Stimulated activated CD8-positive, alpha-beta memory T cell treated with anti-CD3 and anti-CD28 coated beads, Interleukin-15, amount 100 ng/mL, for 24 hours (primary cell): ENCODE results near the gene RIOX2.

Source experiments
- DNase-seq: peaks from one replicate; pipeline ENCODE4 v3.0.0-alpha.2; 2020; ENCODE audit warnings: low read depth

Gene RIOX2

DNA sequence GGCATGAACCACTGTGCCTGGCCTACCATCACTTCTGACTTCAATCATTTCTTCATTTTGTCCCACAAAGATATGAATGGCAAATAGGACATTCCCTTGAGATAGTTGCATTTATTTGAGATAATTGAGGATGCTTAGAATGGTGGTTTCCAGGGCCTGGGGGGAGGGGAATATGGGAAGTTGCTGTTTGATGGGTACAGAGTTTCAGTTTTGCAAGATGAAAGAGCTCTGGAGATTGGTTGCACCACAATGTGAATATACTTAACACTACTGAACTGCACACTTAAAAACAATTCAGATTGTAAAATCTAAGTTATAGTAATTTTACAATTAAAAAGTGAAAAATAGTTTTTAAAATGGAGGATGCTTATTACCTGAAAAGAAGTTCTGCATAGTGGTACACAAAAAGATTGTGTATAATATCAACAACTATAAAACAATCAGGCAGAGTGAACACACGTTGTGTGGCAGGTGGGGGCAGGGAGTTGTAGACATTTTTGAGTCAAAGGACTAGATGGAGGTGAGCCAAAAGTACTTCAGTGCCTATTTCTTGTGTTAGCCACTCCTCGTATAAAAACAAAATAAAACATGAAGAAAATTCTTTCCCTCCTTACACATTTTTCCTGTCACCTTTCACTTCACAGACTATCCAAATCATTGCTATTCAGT, 18.5 kb upstream of the RIOX2 start:
- no peak for DNase-seq

DNA sequence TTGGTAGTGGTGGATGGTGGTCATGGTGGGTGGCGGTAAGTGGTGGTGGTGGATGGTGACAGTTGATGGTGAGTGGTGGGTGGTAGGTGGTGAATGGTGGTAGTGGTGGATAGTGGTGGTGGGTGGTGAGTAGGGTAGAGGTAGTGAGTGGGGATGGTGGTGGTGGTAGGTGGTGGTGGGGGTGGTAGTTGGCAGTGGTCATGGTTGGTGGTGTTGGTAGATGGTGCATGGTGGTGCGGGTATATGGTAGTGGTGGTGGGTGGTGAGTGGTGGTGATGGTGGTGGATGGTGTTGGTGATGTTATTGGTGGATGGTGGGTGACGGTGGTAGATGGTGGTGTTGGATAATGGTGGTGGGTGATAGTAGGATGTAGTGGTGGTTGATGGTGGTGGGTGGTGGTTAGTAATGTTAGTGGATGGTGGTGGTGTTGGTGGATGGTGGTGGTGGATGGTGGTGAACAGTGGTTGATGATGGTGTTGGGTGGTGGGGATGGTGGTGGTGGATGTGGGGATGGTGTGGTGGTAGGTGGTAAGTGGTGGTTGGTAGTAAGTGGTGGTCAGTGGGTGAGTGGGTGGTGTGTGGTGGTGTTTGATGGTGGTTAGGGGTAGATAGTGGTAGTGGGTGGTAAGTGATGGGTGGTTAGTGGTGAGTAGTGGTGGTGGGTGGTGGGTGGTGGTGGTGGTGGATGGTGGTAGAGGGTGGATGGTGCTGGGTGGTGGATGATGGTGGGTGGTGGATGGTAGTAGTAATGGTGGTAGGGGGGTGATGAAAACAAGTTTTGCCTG, 16.7 kb upstream of the RIOX2 start:
- no peak for DNase-seq

DNA sequence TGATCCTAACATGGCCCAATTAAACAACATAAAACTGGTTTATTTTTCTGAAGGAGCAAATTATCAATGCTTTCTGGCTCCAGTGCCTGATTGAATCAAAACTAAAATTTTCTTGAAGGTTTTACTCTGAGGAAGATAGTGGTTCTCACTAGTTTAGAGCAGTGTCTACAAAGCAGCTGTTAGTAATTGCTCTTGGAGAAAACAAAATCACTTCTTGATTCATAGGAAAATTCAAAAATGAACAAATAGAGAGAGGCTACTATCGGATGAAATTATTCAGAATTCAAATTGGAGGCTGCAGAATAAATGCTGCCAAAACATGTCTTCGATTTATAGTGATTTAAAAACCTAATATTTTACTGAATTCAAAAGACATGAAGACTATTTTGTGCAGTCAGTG, 15.1 kb upstream of the RIOX2 start:
- DNase-seq = no peak

DNA sequence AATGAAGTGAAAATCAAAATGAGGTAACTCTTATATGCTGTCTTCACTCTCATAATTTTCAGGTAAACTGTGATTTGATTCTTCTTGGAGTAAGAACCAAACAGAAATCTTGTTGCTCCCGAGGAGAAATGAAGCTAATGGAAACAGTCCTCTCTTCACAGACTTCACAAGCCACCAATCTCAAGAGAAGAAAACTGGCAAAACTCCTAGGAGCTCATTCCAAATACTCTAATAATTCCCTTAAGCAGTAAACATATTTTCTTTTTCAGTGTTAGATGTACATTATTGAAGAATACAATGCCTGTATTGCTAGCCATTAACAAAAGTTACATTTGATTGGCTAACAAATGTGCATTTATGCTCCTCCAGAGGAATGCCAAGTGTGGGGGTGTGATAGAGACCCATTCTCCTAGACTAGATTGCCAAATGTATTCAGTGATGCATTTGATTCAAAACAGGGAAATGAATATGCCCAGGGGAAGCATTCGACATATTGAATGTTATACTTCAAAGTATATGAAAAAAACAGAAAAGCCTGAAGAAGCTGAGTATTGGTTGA, 11.8 kb upstream of the RIOX2 start:
- no peak for DNase-seq

DNA sequence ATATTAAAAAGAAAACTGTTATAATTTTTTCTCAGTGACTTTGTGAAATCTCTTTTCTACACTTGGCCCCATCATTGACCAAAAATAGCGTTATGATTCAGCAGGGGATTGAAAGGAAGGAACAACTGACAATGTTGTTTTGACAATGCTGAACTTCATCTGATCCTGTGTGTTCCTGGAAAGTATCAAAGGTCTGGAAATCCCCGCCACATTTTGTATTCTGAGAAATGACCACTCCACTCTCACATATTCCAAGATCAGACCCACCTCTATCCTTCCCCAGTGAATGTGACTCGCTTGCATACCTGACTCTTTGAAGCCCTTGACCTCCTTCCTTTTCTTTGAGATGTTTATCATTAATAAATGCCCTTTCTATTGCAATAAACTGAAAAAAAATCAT, 9.7 kb upstream of the RIOX2 start:
- DNase-seq = no peak

DNA sequence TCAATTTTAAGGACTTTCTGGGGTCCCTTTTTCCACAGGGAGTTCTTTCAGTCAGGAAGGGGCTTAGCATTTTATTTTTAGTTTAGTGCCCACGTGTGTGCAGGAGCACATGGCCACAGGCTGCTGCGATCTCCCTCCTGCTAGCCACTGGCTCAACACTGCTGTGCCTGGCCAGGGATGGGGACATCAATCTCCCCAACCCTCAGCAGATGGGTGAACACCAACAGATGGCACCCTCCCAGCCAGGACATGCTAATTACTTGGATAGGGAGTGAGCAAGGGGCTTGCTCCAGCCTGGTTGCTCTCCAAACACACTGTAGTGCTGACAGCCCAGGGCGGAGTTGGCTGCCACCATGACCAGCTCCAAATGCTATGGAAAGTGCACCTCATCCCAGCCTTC, 7.4 kb upstream of the RIOX2 start:
- no peak for DNase-seq

DNA sequence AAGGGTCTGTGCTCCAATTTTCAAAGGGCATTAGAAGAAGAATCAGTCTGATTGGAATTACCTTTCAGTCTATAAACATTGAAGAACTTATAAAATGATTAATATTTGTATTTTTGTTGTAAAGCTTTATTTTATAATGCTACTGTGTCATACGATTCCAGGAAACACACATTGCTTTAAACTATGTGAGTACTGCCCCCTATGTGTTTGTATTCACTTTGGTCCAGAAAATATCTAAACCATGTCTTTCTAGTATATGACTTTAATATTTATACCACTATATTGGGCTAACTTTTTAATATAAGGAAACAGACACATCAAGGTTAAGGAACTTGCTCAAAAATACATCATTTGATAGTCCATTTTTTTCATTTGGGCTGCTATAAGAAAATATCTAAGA, 3.2 kb upstream of the RIOX2 start:
- no peak for DNase-seq

DNA sequence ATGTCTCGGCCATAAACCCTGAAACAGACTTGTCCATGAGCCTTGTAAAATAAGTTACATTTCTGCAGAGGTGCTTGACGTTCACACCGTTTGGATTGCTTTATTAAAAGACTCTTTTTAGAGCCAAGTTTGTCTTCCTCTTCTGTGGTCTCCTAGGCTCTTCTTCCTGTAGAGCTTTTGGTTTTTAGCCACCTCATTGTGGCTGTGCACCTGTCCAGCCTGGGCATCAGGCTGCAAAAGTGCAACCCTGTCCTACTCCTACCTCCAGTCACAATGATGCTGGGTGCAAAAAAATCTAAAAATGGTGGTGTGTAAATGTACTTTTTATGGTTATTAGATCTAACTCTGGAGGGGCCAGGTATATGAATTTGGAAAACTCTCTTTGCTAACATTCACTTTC, 2.8 kb upstream of the RIOX2 start:
- no peak for DNase-seq

DNA sequence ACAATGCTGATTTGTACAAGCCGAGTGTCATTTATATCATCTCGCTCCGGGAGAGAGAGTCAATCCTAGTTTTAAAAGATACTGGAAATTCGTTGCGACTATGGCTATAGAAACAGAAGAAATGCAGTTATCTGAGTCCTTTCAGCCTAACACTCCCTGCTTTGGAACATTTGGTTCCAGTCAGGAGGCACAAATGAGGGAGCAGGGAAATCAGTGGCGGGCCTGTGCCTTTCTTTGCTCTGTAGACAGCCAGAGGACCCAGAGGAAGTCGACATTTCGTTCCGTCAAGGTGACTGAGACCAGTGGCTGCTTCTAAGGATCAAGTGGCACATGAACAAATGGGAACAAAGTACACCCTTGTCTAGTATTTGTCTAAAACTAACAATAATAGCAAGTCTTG, 745 bp upstream of the RIOX2 start:
- DNase-seq = no peak

DNA sequence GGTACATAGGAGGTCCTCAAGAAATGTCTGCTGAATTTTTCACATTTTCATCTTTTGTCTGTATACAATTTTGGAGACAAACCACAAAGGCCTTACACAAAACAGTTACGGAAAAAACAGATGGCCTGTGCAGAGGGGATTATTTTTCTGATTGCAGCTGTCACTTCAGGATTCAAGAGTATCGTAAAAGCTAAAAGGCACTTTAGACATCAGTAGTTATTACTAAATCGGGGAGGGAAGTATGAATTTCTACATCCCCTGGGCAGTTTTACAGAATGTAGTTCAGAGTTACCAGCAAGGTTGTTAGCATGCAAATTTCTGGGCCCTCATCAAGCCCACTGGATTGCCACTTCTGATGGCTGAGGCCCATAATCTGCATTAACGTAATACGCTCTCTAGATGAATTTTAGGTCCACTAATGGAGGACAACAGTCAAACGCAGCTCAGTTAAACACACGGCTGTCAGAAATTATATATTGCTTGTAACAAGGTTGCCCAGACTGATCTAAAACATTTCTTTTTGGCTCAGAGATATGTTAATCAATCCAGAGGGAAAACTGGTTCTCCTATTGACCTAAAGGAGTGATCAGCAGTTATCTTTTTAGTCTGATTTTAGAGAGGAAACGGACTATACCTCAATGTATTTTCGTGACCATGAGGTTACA, 1.1 kb downstream of the RIOX2 start:
- no peak for DNase-seq

DNA sequence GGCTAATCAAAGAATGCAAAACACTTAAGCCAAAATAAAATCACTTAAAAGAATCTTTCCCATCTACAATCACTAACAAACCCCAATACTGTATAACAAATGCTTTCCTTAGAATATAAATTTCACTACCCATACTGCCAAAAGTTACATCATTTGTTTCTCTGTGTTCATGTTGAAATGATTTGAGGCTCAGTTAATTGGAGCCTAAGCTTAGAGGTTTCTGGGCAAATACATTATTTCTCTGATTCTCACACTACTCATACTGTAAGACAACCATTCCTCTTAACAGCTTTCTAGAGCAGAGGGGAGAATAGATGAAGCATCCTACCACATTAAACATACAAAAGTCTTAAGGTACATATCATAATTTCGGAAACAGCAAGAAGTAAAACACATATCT, 2.1 kb downstream of the RIOX2 start:
- no peak for DNase-seq

DNA sequence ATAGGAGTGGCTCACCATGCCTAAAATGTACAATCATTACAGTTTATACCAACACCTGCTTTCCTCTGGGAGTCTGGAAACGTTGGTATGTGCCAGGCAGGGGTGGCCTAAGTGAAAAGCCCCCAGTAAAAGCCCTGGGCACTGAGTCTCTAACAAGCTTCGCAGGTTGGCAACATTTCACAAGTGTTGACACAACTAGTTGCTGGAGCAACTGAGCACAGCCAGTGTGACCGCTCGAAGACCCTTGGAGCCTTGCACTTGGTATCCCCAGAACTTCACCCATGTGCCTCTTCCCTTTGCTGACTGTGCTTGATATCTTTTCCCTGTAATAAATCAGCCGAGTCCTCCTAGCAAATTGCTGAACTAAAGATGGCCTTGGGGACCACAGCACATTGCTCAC, 2.7 kb downstream of the RIOX2 start:
- DNase-seq = no peak

DNA sequence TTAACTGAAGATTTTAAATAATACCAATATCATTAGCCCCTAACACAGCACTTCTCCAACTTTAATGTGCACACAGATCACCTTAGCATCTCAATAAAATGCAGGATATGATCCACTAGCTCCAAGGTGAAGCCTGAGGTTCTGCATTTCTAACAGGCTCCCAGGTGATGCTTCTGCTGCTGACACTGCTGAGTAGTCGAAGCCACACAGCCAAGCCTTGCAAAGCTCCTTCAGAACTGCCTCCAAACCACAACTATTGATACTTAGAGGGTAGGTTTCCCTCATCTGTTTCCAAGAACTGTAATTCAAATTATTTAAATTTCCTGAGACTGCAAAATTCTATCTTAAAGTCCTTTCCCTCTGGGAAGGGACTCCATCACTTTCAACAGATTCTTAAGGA, 3.9 kb downstream of the RIOX2 start:
- DNase-seq = no peak

DNA sequence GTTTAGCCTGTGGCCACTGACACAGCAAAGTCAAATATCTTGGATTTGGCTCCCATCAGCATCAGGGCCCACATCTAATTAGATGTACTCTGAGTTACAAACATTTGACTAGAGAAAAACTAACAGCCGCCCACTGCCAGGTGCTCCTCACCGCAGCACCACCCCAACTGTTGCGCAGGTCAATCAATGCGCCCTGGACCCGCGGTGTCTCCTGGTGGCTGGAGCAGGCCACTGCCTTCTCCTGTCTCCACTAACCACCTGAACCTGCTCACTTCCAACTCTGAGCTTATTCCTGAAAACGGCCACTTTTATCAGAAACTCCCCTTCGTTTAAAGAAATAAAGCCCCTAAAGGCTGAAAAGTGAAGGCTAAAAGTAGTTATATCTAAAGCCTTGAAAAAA, 4.3 kb downstream of the RIOX2 start:
- DNase-seq = no peak

DNA sequence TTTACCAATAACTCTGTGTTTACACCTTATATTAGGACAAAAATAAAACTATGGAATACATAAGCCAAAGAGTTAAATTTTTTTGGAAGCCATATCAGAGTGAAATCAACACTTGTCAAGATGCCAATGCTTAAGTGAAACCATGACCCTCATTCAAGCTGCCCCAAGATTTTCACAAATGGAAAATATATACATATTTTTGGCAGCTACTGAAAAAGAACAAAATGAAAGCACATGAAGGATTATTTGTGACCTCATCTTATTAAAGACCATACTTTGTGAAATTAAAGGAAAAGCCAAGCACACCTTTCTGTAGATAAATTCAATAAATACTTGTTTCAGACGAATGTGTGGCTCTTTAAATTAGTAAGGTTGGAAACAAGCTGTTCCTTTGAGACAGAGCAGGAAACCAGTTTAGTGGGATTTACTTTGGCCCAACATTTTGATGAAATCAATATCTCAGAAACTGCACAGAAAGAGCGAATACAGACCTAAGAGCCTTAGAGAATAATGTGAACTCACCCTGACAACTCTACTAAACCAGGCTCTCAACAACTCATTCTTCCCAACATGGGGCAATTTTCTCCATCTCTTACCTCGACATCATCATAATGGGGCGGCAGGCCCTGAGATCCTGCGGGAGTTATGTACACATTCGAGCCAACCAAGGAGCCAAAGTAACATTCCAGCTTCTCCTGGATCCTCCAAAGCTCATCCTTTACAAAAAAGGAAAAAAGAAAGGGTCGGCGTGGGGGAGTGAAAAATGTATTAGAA, 11.1 kb downstream of the RIOX2 start:
- no peak for DNase-seq

DNA sequence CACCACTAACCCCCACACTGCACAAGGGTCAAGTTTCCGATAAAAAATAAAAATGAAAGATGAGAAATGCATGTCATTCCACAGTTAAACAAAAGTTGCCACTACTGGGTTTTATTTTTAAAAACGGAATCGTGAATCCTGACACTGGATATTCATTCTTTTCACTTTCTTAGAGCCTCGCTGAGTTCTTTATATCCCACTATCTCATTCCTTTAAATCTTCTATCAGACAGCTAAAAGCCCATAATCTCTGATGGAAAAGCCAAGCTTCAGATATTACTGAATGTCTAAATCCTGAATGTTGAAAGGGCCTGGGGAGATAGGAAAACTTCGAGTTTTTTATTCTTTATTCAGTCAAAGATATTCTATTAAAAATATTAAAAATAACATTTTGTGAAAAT, 11.7 kb downstream of the RIOX2 start:
- no peak for DNase-seq

DNA sequence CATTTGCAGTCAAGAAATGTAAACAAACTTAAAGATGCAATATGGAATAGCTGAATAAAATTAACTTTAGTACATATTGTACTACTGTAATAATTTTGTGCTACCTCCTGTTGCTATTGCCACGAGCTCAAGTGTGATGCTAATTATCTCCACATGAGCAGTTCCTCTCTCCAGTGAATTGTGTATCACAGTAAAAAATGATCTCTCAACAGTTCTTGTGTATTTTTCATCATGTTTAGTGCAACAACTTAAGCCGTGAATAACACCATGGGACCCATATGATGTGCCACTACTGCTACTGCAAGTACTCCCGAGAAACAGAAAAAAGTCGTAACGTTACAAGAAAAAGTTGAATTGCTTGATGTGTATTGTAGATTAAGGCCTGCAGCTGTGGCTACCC, 12.4 kb downstream of the RIOX2 start:
- no peak for DNase-seq

DNA sequence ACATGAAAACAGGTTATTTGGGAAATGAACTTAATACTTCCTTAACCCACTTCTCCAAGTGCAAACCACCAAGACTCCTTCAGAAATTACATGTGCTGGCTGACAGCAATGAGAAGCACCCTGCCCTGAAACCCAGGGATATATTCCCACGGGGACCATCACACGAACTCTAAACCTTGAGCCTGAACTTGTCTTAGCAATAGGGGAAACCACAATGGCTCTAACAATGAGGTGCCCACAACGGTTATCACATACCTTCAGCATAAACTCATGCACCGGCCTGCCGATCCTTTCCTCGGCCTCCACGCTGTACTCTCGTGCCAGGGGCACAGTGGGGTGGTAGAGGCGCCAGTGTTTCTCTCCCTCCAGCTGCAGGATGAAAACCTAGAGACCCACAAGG, 13.4 kb downstream of the RIOX2 start:
- DNase-seq = no peak

DNA sequence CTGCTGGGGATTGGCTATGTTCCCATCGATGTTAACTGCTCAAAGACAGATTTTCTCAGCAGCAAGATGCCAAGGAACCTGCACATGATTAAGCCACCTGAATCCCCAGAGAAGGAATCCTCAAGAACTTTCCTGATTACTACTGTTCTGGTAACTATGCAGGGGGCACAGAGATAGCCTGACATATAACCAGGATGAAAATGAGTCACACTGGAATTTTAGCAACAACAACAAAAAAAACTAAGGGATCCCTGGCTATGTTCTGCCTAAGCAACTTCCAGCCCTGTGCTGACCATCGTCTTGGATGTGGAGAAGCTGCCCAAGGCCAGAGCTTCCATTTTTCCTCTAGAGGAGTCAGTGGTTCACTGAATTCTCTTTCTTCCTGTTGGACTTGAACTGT, 13.8 kb downstream of the RIOX2 start:
- no peak for DNase-seq

DNA sequence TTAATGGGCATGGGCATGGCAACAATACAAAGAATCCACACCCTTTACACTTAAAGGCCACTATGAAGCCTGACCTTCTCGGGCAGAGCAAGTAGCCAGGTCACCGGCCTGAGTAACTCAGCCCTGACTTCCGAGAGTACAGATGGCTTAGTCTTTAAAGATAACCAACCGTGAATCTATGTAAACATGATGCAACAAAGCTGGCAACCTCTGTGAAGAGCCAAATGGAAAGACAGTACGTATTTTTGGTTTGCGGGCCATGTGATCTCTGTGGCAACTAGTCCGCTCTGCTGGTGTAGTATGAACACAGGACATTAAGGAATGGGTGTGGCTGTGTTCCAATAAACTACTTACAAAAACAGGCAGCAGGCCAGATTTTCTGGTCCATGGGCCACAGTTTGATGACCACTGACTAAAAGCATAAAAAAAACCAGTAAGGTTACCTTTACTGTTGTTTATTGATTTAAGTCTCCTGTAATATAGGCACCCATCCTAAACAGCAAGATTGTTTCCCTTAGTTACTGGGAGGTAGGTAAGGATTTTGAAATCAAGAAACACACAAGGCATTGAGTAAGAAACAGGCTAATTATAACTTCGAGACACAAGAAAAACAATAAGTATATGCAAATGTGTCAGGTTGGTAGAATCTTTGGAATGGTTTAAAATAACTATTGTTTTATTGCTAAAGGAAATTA, 14.5 kb downstream of the RIOX2 start:
- DNase-seq = no peak

DNA sequence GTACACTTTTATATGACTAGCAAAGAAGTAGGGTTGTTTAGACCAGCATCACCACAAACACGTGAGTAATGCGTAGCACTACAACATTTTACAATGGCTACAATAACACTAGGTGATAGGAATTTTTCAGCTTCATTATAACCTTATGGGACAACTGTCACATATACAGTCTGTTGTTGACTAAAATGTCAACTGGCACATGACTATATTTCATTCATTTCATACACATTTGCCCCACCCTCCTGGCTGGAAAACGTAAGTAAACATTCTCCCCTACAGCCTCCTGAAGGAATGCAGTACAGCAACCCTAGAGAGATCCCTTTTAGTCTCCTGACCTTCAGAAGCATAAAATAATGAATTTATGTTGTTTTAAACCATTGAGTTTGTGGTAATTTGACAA, 16.2 kb downstream of the RIOX2 start:
- no peak for DNase-seq
